DND-41 (cell line): ENCODE results near the gene PRKRIP1.

ENCODE experiments used
- CTCF ChIP-seq: IDR thresholded peaks from 2 replicates; pipeline ENCODE4 v1.5.1; 2012; ENCODE audit warnings: borderline replicate concordance, low read length, moderate library complexity, mild to moderate bottlenecking; ENCODE audit not compliant: poor library complexity, severe bottlenecking; ENCODE audit errors: extremely low read depth
- EZH2 ChIP-seq: IDR thresholded peaks from 3 replicates; pipeline ENCODE4 v1.6.1; 2012; ENCODE audit warnings: borderline replicate concordance, low read depth, mild to moderate bottlenecking, moderate library complexity, low read length, inconsistent platforms; ENCODE audit not compliant: severe bottlenecking

DNA sequence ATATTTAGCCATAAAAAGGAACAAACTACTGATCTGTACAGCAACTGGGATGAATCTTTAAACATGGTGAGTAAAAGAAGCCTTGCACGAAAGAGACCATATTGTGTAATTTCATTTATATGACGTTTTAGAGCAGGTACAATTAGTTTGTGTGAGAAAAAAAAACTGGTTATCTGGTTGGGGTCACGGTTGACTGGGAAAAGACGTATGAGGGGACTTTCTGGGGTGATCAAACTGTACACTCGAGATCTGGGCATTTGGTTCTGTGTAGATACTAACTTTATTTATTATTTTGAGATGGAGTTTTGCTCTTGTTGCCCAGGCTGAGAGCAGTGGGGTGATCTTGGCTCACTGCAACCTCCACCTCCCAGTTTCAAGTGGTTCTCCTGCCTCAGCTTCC lies 4.2 kb downstream of the PRKRIP1 start:
- TF ChIP-seq CTCF, result no peak
- TF ChIP-seq EZH2, result no peak
